UCSD-AML1 (cell line): Measurements from ENCODE around the gene EPS8L2.
A peak's percentile ranks its signal among the peaks of the same experiment; 100 is the strongest.
"Not testable (repeated sequence)": the region's sequence is repeated elsewhere in the genome, so short reads cannot be mapped to it uniquely, and the experiment has no call there.

Experiments used
- DNase-seq: peaks from one replicate; lab custom pipeline; 2025; ENCODE audit not compliant: unreplicated experiment; lab: John Stamatoyannopoulos, UW

Gene EPS8L2

GRCh38 chr11:689625-690024 lies 16.4 kb upstream of the EPS8L2 start:
- DNase-seq = no peak

GRCh38 chr11:690244-690643 lies 15.8 kb upstream of the EPS8L2 start:
- not testable (repeated sequence) for DNase-seq

DNA sequence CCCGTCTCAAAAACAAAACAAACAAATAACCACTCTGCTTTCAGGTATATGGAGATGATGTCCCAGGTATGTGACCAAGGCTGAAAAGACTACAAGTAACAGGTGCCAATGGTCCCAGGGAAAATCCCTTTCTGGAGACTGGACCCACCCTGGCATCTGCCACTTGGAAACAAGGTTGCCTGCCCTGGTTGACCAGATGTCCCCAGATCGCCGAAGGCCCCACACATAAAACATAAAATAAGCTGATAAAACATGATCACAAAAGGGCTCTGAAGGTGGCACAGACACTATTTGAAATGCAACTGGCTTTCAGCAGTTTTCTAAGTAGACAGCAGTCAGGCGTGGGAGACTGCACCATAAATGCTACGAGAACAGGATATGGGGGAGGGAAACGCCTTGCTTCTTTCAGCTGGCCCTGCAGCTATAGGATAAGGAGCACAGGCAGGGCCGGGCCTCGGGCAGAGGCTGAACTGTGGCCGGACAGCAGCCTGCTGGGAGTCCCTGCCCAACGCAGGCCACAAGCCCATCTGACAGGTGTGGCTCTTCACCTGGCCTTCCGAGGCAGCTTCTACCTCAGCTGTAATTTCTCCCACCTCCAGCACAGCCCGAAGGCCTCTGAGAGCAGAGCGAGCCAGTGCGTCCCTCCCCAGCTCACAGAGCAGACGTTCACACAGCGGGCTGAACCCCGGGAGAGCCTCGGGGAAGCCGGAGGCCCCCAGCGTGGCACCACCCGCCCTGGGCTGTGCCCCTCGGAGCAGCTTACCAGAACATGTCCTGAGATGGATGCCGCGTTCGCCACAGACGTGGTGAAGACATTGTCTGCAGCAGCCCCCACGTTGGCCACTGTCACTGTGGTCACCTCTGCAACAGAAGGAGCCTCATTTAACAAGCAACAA lies 15.0 kb upstream of the EPS8L2 start:
- DNase-seq = peak; percentile 54

GRCh38 chr11:691710-692590 lies 14.1 kb upstream of the EPS8L2 start:
- DNase-seq = no peak

DNA sequence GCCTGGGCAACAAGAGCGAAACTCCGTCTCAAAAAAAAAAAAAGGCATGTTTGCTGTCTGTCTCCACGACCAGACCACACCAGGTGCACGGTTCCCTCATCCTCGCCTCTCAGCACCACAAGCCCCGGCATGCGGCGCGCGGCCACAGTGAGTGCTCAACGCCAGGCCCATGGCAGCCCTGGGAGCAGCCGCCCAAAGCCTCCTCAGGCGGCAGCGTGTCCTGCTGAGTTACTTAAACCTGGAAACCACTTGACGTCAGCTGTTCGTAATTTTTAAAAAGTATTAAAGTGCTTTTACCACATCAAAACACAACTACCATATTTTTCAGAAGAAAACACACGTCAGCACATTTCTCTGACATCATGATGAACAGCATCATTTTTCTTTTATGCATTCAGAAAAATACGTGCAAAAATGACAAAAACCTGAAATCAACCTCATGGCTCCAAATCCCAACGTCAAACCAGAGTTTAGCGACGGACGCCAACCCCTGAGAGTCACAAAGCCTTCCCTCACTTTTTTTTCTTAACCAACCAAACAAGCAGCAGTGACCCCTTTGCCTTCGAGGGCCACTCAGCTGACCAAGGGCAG lies 13.1 kb upstream of the EPS8L2 start:
- no peak for DNase-seq

DNA sequence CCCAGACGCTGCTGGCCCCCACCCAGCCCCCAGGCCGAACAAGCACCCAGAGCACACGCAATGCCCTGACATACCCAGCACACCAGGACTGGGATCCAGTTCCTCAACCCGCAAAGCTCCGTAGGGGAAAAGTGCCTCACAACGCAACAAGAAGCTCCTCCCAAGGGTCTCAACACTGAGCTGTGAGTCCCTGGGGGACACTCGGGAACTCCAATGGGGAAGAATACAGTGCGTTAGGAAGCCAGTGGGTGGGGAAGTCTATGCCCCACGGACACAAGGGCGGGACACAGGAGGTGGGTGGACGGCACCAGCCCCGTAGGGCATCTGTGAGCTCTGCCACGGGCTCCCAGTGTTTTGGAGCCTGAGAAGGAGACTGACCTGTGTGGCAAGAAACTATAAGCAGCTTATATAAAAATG lies 12.6 kb upstream of the EPS8L2 start:
- DNase-seq = peak; percentile 44

- no peak for DNase-seq
These were observed 12.0 kb upstream of the EPS8L2 start for GRCh38 chr11:693887-694562.

GRCh38 chr11:694563-695287 lies 11.3 kb upstream of the EPS8L2 start, which contains the start of gene DEAF1:
TSS of gene DEAF1 (minus strand) at chr11:695222. CDS start at chr11:695047, 175 bp downstream.
- DNase-seq = peak; percentile 99

GRCh38 chr11:695288-695537 lies 10.8 kb upstream of the EPS8L2 start:
- DNase-seq = no peak

DNA sequence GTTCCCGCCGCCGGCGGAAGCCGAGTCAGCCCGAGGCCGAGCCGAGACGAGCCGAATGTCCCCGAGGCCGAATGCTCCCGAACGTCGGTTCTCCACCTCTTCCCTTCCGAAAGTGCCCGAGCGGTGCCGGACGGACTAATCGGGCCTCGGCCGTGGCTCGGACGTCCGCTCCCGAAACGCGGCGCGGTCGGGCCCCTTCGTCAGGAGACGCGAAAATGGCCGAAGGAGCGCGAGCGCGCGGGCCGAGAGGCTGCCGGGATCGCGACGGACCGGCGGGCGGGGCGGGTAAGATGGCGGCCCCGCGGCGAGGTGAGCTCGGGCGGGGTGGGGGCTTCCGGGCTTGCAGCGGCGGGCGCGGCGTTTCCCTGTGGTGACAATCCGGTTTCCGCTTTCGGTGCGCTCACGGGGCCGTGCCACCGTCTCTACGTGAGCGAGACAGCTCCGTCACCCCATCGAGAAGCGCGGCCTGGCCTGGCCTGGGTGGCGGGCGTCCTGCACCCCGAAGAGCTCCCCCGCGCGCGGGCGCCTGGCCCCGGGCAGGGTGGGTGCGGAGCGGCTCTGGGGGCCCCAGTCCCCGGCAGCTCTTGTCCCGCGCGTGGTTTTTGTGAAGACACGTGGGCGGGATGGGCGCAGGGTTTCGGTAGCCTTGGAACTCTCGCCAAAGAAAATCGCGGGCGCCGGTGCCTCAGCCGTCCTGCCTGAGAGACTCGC lies 10.3 kb upstream of the EPS8L2 start, which contains the start of gene TMEM80:
Gene TMEM80 (plus strand): TSS at position 279 of the 711 bp plus-strand sequence. CDS start 12 bp downstream, at position 291.
- DNase-seq = peak; percentile 99

- DNase-seq = no peak
These were observed 9.0 kb upstream of the EPS8L2 start for GRCh38 chr11:696955-697491.

DNA sequence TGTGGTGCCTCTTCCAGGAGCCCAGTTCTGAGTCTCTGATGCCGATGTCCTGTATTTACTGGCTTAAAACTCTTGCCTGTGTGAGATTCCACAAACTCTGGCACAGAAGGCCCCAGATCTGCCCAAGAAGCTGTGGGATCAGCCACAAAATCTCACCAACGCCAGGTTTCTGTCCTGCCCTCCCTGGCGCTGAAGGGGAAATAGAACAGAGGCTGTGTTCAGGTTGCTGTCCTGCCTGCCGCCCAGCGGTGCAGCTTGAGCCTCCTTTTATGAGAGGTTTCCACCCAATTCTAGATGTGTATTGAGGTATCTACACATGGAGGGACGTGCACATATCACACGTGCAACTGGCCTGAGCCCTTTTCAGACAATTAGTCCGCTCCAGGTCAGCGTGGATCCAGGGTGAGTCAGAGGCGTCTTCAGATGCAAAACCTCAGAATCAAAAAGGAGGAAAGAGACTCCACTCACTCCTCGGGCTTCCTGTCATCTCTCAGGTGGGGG lies 8.2 kb upstream of the EPS8L2 start:
- no peak for DNase-seq

GRCh38 chr11:698493-699115 lies 7.4 kb upstream of the EPS8L2 start:
- DNase-seq = no peak

DNA sequence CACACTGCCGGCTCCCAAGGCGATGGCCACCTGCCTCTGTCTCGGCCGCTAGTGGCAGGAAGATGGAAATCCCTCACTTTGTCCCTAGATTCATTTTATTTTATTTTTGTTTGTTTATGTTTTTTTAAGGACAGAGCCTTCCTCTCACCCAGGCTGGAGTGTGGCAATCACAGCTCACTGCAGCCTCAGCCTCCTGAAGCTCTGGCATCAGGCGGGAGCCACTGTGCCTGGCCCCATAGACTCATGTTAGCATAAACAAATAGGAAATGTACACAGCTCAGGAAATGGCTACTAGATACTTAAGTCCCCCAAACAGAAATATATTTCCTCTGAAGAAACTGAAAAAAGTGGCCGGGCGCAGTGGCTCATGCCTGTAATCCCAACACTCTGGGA lies 6.9 kb upstream of the EPS8L2 start:
- no peak for DNase-seq

DNA sequence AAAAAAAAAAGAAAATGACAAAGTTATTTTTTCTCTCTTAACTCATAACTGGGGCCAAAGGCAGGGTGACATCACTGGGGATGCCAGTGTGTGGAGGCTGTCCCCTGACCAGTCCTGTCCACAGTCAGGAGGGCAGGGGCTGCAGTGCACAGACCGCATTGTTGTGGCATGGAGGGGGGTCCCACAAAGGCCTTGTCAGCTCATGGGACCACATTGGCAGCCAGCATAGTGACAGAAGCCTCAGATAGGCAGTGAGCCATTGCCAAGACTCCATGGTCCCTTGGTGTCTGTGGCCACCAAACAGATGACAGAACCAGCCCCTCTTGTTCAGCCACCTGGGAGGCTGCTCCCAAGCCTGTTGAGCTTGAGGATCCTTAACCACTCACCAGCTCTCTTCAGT lies 6.3 kb upstream of the EPS8L2 start:
- DNase-seq = no peak

DNA sequence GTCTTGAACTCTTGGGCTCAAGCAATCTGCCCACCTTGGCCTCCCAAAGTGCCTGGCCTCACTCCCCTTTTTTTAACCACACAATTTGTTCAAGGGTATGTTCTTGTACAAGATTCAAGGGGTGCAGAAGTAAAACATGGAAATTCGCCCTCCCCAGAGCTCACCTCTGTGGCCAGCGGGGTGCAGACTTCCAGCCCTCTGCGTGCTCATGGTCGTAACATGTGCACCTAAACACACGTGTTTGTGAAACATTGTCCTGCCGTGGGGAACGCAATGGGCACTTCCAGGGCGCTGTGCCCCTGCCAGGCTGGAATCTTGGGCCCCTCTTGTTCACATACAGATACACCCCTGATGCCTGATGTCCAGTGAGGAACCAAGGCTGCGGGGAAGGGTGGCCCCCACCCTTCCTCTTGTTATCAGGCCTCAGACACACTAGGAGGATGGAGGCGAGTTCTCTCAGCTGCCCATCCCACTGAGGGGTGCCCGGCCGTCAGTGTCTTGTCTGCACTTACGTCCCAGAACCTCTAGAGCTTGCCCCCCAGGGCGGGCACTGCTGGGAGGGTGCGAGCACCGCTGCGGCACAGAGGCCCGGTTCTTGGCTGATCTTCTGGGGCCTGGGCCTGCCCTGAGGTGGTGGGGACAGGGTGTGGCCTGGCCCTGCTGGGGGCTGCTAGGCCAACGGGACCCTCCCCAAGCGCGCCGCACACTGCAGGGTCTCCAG lies 4.1 kb upstream of the EPS8L2 start:
- no peak for DNase-seq

- no peak for DNase-seq
These were observed 3.3 kb upstream of the EPS8L2 start for GRCh38 chr11:702462-703461.
